Calu3 (cell line): ENCODE results near the gene PPFIA1. TPM values are rescaled to one million over a fixed set of nuclear protein-coding genes. Genes with fewer than 3 reads are reported as not detected.
"Not testable (repeated sequence)": the region's sequence is repeated elsewhere in the genome, so short reads cannot be mapped to it uniquely, and the experiment has no call there.

Experiments
- BruUV-seq: library from RNA; stranded (reverse); fragments of 400-500 nt; replicated peaks from 2 replicates; lab custom pipeline; 2021; lab: Mats Ljungman, UMichigan
- CTCF ChIA-PET: fragments of 300-600 bp; sonication (Branson Sonifier 250); formaldehyde crosslinking; loops from one replicate; lab custom pipeline; 2022; ENCODE audit warnings: antibody characterized with exemption; lab: Charles Lee
- DNase-seq: peaks from one replicate; pipeline ENCODE4 v3.0.0; 2022
- H3K27ac Mint-ChIP-seq: one replicate; pipeline ENCODE4 v1.8.0; 2022; ENCODE audit warnings: mixed read lengths; ENCODE audit not compliant: unreplicated experiment
- H3K27me3 Mint-ChIP-seq: one replicate; pipeline ENCODE4 v1.8.0; 2022; ENCODE audit warnings: mixed read lengths; ENCODE audit not compliant: unreplicated experiment
- H3K36me3 Mint-ChIP-seq: one replicate; pipeline ENCODE4 v1.8.0; 2022; ENCODE audit warnings: mild to moderate bottlenecking, moderate library complexity, mixed read lengths; ENCODE audit not compliant: insufficient read depth, unreplicated experiment
- H3K4me1 Mint-ChIP-seq: one replicate; pipeline ENCODE4 v1.8.0; 2022; ENCODE audit warnings: mild to moderate bottlenecking, low read depth, mixed read lengths; ENCODE audit not compliant: unreplicated experiment
- H3K4me3 Mint-ChIP-seq: one replicate; pipeline ENCODE4 v1.8.0; 2022; ENCODE audit warnings: mild to moderate bottlenecking, low read depth, moderate library complexity, mixed read lengths; ENCODE audit not compliant: unreplicated experiment
- H3K9me3 Mint-ChIP-seq: one replicate; pipeline ENCODE4 v1.8.0; 2022; ENCODE audit warnings: low read depth, mixed read lengths; ENCODE audit not compliant: unreplicated experiment
- intact Hi-C: fragments of 100-400 bp; cut with micrococcal nuclease; formaldehyde crosslinking; loops from one replicate; pipeline ENCODE4 v1.10.0; 2022; ENCODE audit not compliant: unreplicated experiment
- total RNA-seq: library from RNA; stranded (reverse); gene quantifications from 2 replicates; pipeline ENCODE4 v1.2.3, GENCODE V29; 2022
- TF ChIP-seq, protein P1 (sequence below): fragments of 200-600 bp; IDR thresholded peaks from one replicate; pipeline ENCODE4 v1.8.0; 2022; ENCODE audit warnings: antibody characterized with exemption; ENCODE audit not compliant: unreplicated experiment

PPFIA1 gene
- total RNA-seq, 1 experiment from 2014 or later = 84.0 TPM

DNA sequence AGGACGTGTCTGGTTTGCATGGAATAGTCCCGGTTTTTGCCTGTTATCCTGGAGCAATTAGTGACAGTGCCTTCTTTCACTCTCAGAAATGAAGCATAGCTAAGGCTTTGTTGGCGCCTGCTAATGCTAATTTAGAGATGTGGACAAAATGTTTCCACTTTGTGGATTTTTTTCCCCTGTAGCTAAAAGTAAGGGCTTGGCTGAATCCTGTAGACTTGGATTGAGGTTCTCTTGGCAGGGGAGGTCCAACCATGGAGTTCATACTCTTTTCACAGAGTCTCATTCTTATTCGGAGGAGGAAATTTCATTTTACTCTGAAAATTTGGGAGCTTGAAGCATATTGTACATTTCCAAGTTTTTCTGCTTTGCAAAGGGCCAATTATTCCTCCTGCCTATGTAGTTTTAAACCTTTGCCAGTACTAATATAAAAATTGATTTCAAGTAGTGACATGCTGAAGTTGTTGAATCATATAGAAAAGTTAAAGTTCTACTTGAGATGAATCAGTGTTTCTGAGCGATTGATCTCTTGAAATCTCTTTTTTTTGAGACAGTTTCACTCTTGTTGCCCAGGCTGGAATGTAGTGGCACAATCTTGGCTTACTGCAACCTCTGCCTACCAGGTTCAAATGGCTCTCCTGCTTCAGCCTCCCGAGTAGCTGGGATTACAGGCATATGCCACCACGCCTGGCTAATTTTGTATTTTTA is 20.0 kb downstream of the PPFIA1 start:
- CTCF ChIA-PET = no interaction called here
- H3K4me1 Mint-ChIP-seq = no peaks in the 10 kb centered on the region
- H3K27me3 Mint-ChIP-seq = no peaks in the 10 kb centered on the region
- intact Hi-C loops = no loop called here
- no peak overlapping the region for H3K4me3 Mint-ChIP-seq
- H3K36me3 Mint-ChIP-seq = peaks cover 32% of the 10 kb centered on the region
- TF ChIP-seq, protein P1, sequence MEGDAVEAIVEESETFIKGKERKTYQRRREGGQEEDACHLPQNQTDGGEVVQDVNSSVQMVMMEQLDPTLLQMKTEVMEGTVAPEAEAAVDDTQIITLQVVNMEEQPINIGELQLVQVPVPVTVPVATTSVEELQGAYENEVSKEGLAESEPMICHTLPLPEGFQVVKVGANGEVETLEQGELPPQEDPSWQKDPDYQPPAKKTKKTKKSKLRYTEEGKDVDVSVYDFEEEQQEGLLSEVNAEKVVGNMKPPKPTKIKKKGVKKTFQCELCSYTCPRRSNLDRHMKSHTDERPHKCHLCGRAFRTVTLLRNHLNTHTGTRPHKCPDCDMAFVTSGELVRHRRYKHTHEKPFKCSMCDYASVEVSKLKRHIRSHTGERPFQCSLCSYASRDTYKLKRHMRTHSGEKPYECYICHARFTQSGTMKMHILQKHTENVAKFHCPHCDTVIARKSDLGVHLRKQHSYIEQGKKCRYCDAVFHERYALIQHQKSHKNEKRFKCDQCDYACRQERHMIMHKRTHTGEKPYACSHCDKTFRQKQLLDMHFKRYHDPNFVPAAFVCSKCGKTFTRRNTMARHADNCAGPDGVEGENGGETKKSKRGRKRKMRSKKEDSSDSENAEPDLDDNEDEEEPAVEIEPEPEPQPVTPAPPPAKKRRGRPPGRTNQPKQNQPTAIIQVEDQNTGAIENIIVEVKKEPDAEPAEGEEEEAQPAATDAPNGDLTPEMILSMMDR = no peak
- no peak overlapping the region for H3K27ac Mint-ChIP-seq
- H3K9me3 Mint-ChIP-seq = no peaks in the 10 kb centered on the region
- no peak for DNase-seq
- BruUV-seq = no TSS peak

DNA sequence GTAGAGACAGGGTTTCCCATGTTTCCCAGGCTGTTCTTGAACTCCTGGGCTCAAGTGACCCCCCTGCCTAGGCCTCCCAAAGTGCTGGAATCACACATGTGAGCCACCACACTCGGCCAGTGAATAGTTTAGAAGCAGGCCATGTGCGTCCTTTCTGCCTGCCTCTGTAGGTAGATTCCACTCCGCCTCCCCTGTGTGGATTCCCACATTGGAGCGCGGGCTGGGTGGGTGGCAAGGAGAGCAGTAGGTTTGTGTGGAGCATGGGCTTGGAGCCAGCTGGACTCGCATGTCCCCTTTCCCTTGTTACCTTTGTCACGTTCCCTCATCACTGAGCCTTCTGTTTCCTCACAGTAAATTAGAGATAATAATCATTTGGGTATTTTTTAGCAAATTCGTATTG is 21.7 kb downstream of the PPFIA1 start:
- no peak for DNase-seq
- TF ChIP-seq, protein P1 = no peak
- peaks cover 22% of the 10 kb centered on the region for H3K36me3 Mint-ChIP-seq

DNA sequence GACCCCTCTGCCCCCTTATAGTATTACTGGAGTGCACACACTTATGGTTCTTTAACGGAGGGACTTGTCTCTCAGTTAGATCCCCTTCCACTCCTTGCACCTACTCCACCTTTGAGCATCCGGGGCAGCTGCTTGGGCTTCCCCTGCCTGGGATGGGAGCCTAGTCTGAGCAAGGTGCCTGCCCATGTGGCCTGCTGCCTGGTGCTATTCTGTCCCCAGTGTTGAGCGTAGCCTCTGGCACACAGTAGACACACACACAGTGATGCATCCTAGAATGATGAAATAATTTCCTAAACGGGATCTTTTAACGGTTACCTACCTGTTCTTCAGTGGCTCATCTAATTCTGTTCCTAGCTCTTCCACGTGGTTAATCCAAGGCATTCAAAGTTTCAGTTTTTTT is 22.4 kb downstream of the PPFIA1 start:
- peaks cover 16% of the 10 kb centered on the region for H3K36me3 Mint-ChIP-seq
- TF ChIP-seq, protein P1 = no peak
- no peak overlapping the region for H3K27ac Mint-ChIP-seq
- no TSS peak for BruUV-seq
- no peaks in the 10 kb centered on the region for H3K9me3 Mint-ChIP-seq
- H3K4me1 Mint-ChIP-seq = no peaks in the 10 kb centered on the region
- intact Hi-C loops = no loop called here
- DNase-seq = no peak
- CTCF ChIA-PET = no interaction called here
- no peak overlapping the region for H3K4me3 Mint-ChIP-seq
- H3K27me3 Mint-ChIP-seq = no peaks in the 10 kb centered on the region

More for the DNA sequence above, 21.7 kb downstream of the PPFIA1 start:
- H3K9me3 Mint-ChIP-seq = no peaks in the 10 kb centered on the region
- no TSS peak for BruUV-seq
- H3K27me3 Mint-ChIP-seq = no peaks in the 10 kb centered on the region
- H3K4me1 Mint-ChIP-seq = no peaks in the 10 kb centered on the region
- intact Hi-C loops = no loop called here
- no peak overlapping the region for H3K4me3 Mint-ChIP-seq
- CTCF ChIA-PET = no interaction called here
- no peak overlapping the region for H3K27ac Mint-ChIP-seq

- DNase-seq, H3K4me1 Mint-ChIP-seq, H3K9me3 Mint-ChIP-seq, BruUV-seq, H3K27me3 Mint-ChIP-seq, H3K4me3 Mint-ChIP-seq, H3K27ac Mint-ChIP-seq, CTCF ChIA-PET, intact Hi-C loops: not testable (repeated sequence)
- H3K36me3 Mint-ChIP-seq = peaks cover 13% of the 10 kb centered on the region
Observed at GRCh38 chr11:70295166-70295565, 24.7 kb downstream of the PPFIA1 start.

- Mint-ChIP-seq H3K4me1 (peaks cover 1% of the 10 kb centered on the region), H3K9me3 (no peaks in the 10 kb centered on the region), H3K4me3 (no peak overlapping the region), H3K27ac (no peak overlapping the region), H3K27me3 (no peaks in the 10 kb centered on the region), H3K36me3 (peaks cover 13% of the 10 kb centered on the region)
- TF ChIP-seq, protein P1 = no peak
- DNase-seq = no peak
- no TSS peak for BruUV-seq
- CTCF ChIA-PET = no interaction called here
- intact Hi-C loops = no loop called here
Observed at GRCh38 chr11:70296681-70297080, 26.2 kb downstream of the PPFIA1 start.
